ENCODE data around the gene DPYD. TPM values are rescaled to one million over a fixed set of nuclear protein-coding genes. Genes with fewer than 3 reads are reported as not detected.

DPYD gene
- polyA plus RNA-seq, 12 donors: 6.4 to 16.0 (median 9.2) TPM; not detected in 1

- no peak for DNase-seq
Observed at GRCh38 chr1:97094247-97094972, 826.4 kb downstream of the DPYD start.

GRCh38 chr1:97093741-97094140 lies 827.1 kb downstream of the DPYD start:
- DNase-seq: no peak

GRCh38 chr1:97092824-97093223 lies 828.0 kb downstream of the DPYD start:
- no peak for DNase-seq

DNA sequence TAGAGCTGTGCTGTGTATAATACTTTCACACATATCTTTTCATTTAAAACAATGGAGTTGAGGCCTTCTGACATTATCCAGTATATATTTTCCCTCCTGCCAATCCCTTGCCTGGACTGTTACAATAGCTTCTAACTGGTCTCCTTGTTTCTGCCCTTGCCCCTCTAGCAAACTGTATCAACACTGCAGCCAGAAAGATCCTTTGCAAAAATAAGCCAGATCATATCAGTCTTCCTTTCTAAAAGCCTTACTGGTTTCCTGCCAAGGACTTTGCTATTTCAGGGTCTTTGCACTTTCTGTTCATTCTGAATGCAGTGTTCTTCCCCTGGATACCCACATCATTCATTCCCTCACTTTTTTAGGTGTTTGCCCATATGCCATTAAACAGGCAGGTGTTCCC lies 829.2 kb downstream of the DPYD start:
- DNase-seq: no peak

- no peak for DNase-seq
Observed at GRCh38 chr1:97091263-97091662, 829.6 kb downstream of the DPYD start.

- no peak for DNase-seq
Observed at GRCh38 chr1:97090725-97091124, 830.1 kb downstream of the DPYD start.

- no peak for DNase-seq
Observed at GRCh38 chr1:97089173-97089572, 831.7 kb downstream of the DPYD start.

- no peak for DNase-seq
Observed at GRCh38 chr1:97088391-97088790, 832.4 kb downstream of the DPYD start.

DNA sequence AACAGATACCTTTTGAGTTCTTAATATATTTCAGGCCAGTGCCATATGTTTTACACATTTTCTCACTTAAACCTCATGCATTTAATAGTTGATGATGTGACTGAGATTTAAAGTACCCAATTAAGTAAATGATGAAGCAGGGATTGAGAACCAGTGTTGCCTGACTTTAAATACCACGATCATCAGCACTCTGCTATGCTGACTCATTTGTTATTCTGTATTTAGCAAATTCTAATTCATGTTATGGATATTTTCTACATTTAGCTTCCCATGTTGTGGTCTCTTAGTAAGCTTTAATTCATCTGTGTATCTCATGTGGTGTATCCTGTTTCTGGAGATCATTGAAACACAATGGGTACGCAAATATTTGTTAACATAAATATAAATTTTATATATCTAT lies 836.3 kb downstream of the DPYD start:
- DNase-seq: no peak

GRCh38 chr1:97082160-97082848 lies 838.5 kb downstream of the DPYD start:
- DNase-seq: no peak

DNA sequence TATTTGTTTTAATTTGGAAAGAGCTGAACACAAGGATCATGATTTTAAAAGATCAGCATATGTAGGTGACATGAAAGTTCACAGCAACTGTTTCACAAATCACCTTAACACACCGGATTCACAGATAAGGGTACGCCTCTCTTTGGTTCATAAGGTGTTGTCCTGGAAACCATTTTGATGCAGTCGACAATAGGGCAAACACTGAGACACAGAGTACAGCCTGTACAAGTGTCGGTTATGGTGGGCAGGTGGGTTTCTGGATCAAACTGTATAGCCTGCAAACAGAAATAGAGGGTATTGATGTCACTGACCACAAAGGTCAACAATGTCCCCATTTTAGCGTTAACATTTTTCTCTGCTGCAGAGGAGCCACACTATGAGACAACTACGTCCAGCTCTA lies 842.0 kb downstream of the DPYD start:
- DNase-seq: no peak

DNA sequence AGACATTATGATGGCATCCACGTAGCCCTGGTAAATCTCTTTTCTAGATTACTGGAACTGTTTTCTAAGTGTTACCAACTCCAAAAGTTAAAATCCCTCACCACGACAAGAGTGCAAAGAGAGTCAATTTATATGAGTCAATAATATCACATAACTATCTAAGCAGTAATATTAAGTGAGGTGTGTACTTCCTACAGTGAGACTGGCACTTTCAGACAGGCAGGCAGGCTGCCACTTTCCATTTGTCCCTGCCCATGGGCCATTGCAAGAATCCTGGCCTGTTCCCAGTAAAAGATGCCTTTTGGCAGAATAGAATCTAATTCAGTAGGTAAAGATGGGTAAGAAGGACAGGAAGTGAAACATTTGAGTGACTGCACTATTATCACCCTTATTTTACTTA lies 843.6 kb downstream of the DPYD start:
- no peak for DNase-seq

- no peak for DNase-seq
Observed at GRCh38 chr1:97074771-97075170, 846.1 kb downstream of the DPYD start.

- DNase-seq: no peak
Observed at GRCh38 chr1:97073936-97074335, 846.9 kb downstream of the DPYD start.

GRCh38 chr1:97073169-97073568 lies 847.7 kb downstream of the DPYD start:
- DNase-seq: no peak

GRCh38 chr1:97071173-97071572 lies 849.7 kb downstream of the DPYD start:
- DNase-seq: no peak

DNA sequence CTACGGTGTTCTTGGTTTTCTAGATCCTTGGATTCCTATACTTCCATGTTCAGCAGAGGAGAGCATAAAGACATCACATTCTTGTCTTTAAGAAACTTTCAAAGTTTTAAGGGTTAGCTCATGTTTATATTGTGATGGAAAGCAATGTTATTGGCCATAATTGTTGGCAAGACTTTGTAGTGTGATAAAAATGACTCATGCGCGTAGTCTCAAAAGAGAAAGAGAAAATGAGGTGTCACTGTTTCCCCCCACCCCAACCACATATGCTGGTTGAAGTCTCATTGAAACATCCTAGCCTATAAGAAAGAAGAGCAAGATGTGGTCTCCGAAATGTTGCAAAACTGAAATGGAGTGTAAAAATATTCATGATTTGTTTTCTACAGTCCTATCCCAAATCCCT lies 850.5 kb downstream of the DPYD start:
- no peak for DNase-seq

DNA sequence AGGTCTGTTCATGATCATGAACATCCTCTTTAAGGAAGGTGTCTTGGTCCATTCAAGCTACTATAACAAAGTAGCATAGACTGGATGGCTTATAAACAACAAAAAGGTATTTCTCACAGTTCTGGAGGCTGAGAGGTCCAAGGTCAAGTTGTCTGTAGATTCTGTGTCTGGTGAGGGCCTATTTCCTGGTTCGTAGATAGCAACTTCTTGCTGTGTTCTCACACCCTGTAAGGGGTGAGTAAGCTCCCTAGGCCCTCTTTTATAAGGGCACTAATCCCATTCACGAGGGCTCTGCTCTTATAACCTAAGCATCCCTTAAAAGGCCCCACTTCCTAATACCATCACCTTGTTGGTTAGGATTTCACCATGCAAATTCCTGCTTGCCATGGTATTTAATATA lies 851.5 kb downstream of the DPYD start:
- no peak for DNase-seq

DNA sequence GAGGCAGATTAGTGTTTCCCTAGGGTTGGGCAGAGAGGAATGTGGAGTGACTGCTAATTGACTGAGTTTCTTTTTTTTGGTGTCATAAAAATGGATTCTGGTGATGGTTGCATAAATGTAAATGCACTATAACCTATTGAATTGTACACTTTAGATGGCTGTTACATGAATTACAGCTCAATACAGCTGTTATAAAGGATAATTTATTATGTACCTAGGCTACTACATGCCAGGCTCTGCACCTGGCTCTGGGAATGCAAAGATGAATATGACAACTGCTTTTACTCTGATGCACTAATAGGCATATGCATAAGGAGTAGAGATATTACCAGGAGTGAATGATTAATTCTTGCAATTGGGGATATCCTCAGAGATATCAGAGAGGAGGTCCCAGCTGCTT lies 854.0 kb downstream of the DPYD start:
- DNase-seq: no peak

GRCh38 chr1:97063532-97063931 lies 857.3 kb downstream of the DPYD start:
- no peak for DNase-seq

DNA sequence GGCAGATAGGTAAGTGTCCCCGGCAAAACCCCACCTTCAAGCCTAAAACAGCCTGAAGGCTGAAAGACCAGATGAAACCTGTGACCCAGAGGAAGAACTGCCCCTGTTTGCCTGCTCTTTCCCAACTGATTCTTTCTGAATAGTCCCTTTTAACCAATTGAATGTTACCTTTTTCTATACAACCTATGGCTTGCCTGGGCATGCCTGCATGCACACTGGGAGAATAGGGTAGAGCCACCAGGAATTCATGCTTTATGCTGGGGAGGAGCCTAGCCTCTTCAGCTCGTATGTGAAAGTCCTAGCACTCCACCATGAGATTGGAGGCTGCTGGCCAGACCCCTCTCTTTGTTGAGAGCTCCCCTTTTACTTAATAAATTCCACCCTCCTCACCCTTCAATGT lies 859.2 kb downstream of the DPYD start:
- no peak for DNase-seq

DNA sequence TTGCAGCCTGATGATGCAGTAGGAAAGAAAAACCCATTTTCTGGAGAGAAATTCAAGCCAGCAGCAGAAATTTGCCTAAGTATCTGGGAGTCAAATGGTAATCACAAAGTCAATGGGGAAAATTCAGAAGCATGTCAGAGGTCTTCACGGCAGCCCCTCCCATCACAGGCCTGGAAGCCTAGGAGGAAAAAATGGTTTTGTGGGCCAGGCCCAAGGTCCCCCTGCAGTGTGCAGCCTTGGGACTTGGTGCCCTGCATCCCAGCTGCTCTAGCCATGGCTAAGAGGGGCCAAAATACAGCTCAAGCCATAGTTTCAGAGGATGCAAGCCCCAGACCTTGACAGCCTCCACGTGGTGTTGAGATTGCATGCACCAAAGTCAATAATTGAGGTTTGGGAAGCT lies 864.4 kb downstream of the DPYD start:
- no peak for DNase-seq

DNA sequence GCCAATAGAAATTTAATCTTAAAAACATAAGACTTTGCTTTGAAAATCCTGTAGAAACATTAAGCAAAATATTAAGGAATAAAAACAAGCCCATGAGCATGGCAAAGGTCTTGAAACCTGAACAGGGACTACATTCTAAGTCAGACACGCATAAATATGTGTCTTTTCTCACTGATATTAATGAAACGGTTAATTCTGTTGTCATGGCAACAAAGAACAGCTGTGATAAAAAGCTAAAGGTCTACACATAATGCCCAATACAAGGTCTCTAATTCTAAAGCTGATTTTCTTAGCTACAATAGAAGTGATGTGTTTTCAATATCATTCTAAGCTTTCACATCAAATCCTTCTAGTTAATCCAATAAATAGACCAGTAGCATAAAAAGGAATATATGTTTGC lies 867.6 kb downstream of the DPYD start:
- no peak for DNase-seq

DNA sequence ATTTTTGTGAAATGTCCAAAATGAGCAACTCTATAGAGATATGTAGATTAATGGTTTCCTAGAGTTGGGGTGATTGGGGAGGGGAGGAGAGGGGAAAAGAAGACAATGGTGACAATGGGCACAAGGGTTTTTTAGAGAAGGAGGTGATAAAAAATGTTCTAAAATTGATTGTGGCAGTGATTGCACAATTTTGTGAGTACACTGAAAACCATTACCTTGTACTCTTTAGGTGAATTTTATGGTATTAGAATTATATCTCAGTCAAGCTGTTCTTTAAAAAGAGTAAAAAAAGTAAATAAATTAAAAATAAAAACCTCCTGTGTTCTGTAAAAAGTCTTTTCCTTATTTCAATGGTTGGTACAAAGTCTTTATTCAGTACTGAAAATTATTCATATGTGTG lies 869.0 kb downstream of the DPYD start:
- DNase-seq: no peak

All from muscle of arm (tissue), 12 donors.